Activated CD4-positive, CD25-positive, alpha-beta regulatory T cell treated with anti-CD3 and anti-CD28 coated beads, Interleukin-2, amount 50 U/mL, for 16 hours (primary cell): ENCODE data around the gene KIF26B.
"Not testable (repeated sequence)": the region's sequence is repeated elsewhere in the genome, so short reads cannot be mapped to it uniquely, and the experiment has no call there.

ENCODE experiments used
- DNase-seq: peaks from one replicate; pipeline ENCODE4 v3.0.0-alpha.2; 2020; ENCODE audit warnings: low read depth, low spot score

Gene KIF26B

GRCh38 chr1:245323765-245324164, 169.0 kb downstream of the KIF26B start:
- DNase-seq = not testable (repeated sequence)

GRCh38 chr1:245325922-245326795, 171.4 kb downstream of the KIF26B start:
- DNase-seq = no peak

GRCh38 chr1:245327360-245327759, 172.6 kb downstream of the KIF26B start:
- no peak for DNase-seq

GRCh38 chr1:245327842-245328241, 173.1 kb downstream of the KIF26B start:
- no peak for DNase-seq

- no peak for DNase-seq
Measured at GRCh38 chr1:245330951-245331350, 176.2 kb downstream of the KIF26B start.

- no peak for DNase-seq
Measured at GRCh38 chr1:245332085-245332484, 177.3 kb downstream of the KIF26B start.

GRCh38 chr1:245332513-245332912, 177.7 kb downstream of the KIF26B start:
- no peak for DNase-seq

GRCh38 chr1:245334235-245334634, 179.4 kb downstream of the KIF26B start:
- no peak for DNase-seq

- DNase-seq = no peak
Measured at GRCh38 chr1:245334827-245335490, 180.2 kb downstream of the KIF26B start.

GRCh38 chr1:245335684-245336083, 180.9 kb downstream of the KIF26B start:
- not testable (repeated sequence) for DNase-seq

- DNase-seq = no peak
Measured at GRCh38 chr1:245336149-245336983, 181.6 kb downstream of the KIF26B start.

- not testable (repeated sequence) for DNase-seq
Measured at GRCh38 chr1:245336984-245337355, 182.2 kb downstream of the KIF26B start.

GRCh38 chr1:245337829-245338484, 183.2 kb downstream of the KIF26B start:
- DNase-seq = no peak

- no peak for DNase-seq
Measured at GRCh38 chr1:245338485-245338877, 183.7 kb downstream of the KIF26B start.

- no peak for DNase-seq
Measured at GRCh38 chr1:245341743-245342142, 187.0 kb downstream of the KIF26B start.

GRCh38 chr1:245345191-245345884, 190.6 kb downstream of the KIF26B start:
- DNase-seq = no peak

- no peak for DNase-seq
Measured at GRCh38 chr1:245348626-245349025, 193.8 kb downstream of the KIF26B start.

- no peak for DNase-seq
Measured at GRCh38 chr1:245353411-245353810, 198.6 kb downstream of the KIF26B start.

- DNase-seq = no peak
Measured at GRCh38 chr1:245353915-245354775, 199.4 kb downstream of the KIF26B start.
